ENCODE results near the gene SRPK1.
"Not testable (repeated sequence)": the region's sequence is repeated elsewhere in the genome, so short reads cannot be mapped to it uniquely, and the experiment has no call there.

Gene SRPK1

DNA sequence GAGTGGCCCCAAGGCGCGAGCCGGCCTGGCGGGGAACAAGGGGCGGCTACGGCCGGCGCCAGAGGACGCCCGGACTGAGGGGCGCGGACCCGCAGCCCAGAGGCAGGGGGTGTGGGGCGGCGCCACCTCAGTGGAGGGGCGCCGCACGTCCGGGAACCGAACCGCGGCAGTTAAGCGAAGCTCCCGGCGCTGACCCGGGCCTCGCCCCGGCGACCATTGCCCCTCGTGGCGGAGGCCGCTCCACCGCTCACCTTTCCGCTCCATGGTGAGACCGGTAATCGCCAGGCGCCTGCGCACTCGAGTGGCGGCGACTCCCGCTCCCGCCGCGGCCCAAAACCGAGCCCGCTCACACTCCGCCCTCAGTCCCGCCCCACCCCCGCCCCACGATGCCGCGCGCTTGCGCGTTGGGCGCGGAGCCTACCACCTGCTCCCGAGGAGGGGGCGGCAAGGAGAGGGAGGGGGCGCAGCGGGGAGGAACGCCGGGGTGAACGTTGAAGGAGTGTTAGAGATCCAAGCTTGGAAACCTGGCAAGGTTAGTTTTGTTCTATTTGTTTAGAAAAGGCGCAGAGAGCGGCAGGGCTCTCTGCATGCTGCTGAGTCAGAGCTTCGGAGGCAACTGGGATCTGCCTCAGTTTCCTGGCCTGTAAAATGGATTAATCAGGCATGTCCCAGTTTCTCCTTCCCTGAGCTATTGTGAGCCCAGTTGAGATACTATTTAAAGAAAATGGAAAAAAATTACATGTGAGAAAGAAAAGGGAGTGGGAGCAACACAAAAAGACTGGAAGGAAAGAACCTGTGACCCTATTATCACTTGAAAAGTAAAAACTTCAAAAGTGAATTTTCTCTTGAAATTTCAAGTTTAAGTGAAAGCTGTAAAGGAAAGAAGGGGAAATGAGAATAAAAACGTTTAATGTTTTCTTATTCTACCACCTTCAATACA lies at the start of gene SRPK1:
TSS of gene SRPK1 (minus strand) at position 306 of the 940 bp plus-strand sequence. CDS start at position 264, 42 bp downstream.
- peak; percentile 70 for DNase-seq

DNA sequence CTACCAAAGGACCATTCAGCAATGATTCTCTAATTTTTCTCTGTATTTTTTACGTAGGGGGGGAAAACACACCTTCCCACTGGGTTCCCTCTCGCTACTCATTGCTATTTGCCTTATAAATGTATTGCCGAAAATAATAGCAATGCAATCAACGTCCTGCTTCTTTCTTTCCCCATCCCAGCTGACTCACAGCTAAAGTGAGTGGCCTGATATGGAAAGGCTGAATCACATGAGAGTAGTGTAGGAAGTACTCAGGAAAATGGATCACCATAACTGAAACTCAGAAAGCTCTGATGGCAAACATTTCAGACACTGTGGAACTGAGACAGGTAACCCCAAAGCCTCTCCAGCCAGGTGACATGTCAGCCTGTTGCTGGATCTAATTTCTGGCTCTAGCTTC lies 49.3 kb upstream of the SRPK1 start:
- no peak for DNase-seq

- no peak for DNase-seq
These were observed 48.7 kb upstream of the SRPK1 start for GRCh38 chr6:35969646-35970045.

DNA sequence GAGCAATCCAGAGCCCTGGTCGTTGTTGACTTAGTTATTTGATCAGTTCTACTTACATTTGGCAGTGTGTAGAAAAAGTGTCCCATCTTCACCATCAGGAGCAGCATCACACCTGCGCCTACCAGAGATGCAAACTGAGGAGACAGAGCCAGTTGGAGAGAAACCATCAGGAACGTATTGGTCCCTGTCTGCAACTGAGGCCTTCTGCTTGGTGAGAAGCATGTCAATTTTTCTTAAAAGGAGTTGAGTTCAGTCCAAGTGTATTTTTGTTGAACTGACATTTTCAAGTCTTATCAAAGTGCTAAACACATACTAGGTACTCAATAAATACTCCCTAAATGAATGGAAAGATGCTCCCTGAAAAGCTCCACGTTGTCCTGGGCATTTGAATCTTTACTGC lies 47.9 kb upstream of the SRPK1 start:
- no peak for DNase-seq

DNA sequence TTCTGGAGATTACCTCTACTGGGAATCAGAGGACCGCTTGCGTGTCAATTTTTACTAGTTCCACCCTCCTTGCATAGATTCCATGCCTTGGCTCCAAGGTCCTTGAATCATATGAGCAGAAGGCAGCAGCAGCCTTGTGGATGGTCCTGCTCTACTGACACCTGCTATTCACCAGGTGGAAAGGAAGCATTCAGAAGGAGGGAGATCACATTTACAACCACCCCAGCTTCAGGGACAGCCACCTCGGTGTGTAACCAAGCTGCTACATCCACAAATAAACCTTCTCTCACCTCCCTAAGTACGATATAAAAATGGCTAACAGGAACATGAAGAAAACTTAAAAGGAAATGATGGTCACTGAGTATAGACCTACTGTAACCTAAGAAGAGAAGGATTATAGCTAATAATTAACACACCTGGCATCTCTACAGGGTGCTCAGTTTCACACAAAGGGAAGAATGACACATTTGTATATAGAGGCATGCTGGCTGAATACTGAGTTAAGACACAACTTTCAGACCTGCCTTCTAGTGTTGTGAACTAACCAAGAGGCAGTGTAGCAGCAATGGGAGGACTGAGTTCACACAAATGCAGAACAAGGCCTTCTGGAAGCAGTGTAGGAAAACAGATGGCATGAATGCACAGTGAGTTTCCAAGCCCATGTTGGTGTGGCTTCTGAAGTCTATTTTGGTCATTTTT lies 46.3 kb upstream of the SRPK1 start:
- no peak for DNase-seq

DNA sequence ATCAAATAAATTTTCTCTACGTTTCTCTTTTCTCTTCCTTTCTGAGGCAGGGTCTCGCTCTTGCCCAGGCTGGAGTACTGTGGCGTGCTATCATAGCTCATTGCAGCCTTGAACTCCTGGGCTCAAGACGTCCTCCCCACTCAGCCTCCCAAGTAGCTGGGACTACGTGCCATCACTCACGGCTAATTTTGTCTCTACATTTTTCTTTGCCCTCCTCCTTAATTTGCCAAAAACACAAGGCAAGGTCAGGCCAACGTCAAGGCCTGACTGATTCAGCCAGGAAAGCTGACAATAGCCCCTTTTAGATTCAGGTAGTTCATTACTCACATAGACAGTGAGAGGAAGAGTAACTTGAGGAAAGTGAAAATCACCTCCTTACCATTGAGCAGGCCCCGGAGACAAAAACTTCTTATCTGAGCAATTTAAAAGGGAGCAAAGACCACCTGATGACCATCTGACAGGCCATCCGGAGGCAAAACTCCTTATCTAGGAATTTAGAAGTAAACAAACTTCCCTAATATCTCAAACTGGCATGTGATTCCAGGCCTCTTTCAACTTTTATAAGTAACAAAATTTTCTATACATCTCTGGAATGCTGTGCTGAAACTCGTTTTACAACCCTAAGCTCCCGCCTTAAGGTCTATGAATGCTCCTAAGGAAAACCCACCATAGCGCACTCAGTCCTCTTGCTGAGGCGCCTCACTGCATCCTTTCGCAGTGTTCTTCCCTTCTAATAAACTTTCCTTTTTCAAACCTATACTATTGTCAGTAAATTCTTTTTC lies 42.1 kb upstream of the SRPK1 start:
- DNase-seq, result no peak

GRCh38 chr6:35960187-35960586 lies 39.3 kb upstream of the SRPK1 start:
- no peak for DNase-seq

DNA sequence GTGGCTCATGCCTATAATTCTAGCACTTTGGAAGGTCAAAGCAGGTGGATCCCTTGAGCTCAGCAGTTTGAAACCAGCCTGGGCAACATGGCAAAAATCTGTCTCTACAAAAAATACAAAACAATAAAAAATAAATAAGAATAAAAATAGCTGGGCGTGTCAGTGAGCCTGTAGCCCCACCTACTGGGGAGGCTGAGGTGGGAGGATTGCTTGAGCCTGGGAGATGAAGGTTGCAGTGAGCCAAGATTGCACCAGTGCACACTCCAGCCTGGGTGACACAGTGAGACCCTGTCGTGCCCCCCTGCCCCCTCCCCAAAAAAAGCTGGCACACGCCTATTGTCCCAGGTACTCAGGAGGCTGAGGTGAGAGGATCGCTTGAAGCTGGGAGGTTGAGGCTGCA lies 35.1 kb upstream of the SRPK1 start:
- no peak for DNase-seq

DNA sequence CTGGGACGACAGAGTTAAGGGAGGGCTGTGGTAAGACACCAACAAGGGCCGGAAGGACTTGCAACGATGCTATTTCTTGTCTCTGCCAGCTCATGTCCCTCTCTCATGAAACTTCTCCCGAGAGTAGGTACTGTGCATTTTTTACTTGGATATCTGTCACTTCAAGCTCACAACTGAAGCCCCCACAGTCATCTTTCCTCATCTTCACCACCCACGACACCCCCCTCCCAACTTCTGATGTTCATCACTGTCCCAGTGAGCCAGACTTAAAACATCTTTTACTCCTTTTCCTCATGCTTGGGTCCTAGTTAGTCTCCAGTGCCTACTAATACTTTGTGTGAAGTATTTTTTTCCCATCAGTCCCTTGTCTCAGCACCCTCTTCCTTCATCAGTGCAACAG lies 34.6 kb upstream of the SRPK1 start:
- no peak for DNase-seq

- DNase-seq, result no peak
These were observed 34.2 kb upstream of the SRPK1 start for GRCh38 chr6:35955071-35955470.

GRCh38 chr6:35954333-35954732 lies 33.4 kb upstream of the SRPK1 start:
- no peak for DNase-seq

DNA sequence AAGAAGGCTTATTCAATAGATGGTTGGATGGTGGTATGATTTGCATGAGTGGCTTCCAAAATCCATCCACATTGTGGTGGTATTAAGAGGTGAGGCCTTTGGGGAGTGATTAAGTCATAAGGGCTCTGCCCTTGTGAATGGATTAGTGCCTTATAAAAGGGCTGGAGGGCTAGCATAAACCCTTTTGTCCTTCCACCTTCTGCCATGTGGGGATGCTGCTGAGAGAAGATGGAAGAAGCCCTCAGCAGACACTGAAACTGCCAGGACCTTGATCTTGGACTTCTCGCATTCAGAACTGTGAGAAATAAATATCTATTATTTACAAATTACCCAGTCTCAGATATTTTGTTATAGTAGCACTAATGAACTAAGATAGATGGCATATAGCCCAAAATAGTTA lies 27.8 kb upstream of the SRPK1 start:
- DNase-seq, result no peak

- DNase-seq, result no peak
These were observed 24.7 kb upstream of the SRPK1 start for GRCh38 chr6:35945650-35946025.

GRCh38 chr6:35943390-35943789 lies 22.5 kb upstream of the SRPK1 start:
- no peak for DNase-seq

DNA sequence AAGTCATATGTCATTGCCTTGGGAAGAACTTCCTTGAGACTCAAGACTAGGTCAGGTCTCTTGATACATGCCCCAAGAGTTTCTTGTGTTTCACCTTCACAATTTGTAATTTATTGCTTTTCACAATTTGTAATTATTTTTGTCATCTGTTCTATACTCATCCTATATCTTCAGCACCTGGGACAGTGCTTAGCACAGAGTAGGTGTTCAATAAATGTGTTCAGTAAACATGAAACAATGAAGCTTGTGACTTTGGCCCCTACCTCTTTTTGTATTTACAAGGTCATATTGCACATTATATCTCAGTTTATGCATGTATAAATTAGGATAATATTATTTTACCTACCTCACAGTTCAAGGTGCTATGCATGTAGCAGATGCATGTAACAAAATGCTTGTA lies 21.5 kb upstream of the SRPK1 start:
- no peak for DNase-seq

- DNase-seq, result not testable (repeated sequence)
These were observed 20.3 kb upstream of the SRPK1 start for GRCh38 chr6:35941170-35941569.

DNA sequence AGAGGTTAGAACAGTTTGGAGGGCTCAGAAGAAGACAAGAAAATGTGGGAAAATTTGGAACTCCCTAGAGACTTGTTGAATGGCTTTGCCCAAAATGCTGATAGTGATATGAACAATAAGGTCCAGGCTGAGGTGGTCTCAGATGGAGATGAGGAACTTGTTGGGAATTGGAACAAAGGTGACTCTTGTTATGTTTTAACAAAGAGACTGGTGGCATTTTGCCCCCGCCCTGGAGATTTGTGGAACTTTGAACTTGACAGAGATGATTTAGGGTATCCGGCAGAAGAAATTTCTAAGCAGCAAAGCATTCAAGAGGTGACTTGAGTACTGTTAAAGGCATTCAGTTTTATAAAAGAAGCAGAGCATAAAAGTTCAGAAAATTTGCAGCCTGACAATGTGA lies 19.1 kb upstream of the SRPK1 start:
- DNase-seq, result not testable (repeated sequence)

DNA sequence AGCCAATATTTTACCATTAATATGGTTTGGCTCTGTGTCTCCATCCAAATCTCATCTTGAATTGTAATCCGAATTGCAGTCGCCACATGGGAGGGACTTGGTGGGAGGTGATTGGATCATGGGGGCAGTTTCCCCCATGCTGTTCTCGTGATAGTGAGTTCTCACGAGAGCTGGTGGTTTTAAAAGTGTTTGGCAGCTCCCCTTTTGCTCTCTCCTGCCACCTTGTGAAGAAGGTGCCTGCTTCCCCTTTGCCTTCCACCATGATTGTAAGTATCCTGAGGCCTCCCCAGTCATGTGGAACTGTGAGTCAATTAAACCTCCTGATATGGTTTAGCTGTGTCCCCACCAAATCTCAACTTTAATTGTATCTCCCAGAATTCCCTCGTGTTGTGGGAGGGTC lies 18.4 kb upstream of the SRPK1 start:
- DNase-seq, result not testable (repeated sequence)

- no peak for DNase-seq
These were observed 15.9 kb upstream of the SRPK1 start for GRCh38 chr6:35936681-35937359.

- no peak for DNase-seq
These were observed 14.6 kb upstream of the SRPK1 start for GRCh38 chr6:35935469-35935868.

- no peak for DNase-seq
These were observed 12.9 kb upstream of the SRPK1 start for GRCh38 chr6:35933844-35934243.

- not testable (repeated sequence) for DNase-seq
These were observed 11.0 kb upstream of the SRPK1 start for GRCh38 chr6:35931873-35932272.

DNA sequence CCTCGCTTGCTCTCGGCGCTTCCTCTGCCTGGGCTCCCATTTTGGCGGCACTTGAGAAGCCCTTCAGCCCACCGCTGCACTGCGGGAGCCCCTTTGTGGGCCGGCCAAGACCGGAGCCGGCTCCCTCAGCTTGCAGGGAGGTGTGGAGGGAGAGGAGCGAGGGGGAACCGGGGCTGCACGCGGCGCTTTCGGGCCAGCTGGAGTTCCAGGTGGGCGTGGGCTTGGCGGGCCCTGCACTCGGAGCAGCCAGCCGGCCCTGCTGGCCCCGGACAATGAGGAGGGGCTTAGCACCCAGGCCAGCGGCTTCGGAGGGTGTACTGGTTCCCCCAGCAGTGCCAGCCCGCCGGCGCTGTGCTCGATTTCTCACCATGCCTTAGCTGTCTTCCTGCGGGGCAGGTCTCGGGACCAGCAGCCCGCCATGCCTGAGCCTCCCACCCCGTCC lies 10.2 kb upstream of the SRPK1 start:
- DNase-seq, result no peak
